ENCODE measurements around the gene NR1D2. TPM values are rescaled to one million over a fixed set of nuclear protein-coding genes. Genes with fewer than 3 reads are reported as not detected.

NR1D2 gene
- total RNA-seq, 1 donor = 70.6 TPM

GRCh38 chr3:23940775-23941174 is 4.3 kb upstream of the NR1D2 start:
- Histone ChIP-seq H3K27me3 (ENCODE audit: insufficient read depth, low read length) (peaks cover 12% of the 10 kb centered on the region), H2AFZ (ENCODE audit: low read length) (no peak overlapping the region), H3K79me2 (ENCODE audit: insufficient read depth, low read length) (no peaks in the 10 kb centered on the region), H3K9me3 (ENCODE audit: low read depth, low read length) (no peaks in the 10 kb centered on the region), H3K4me3 (ENCODE audit: insufficient read depth, low read length) (no peak overlapping the region), H3K36me3 (ENCODE audit: insufficient read depth, low read length) (no peaks in the 10 kb centered on the region), H3K27ac (ENCODE audit: low read depth, low read length) (no peak overlapping the region), H3K4me2 (ENCODE audit: insufficient read depth, low read length) (no peak overlapping the region), H3K4me1 (ENCODE audit: insufficient read depth, low read length) (peaks cover 3% of the 10 kb centered on the region), H4K20me1 (ENCODE audit: insufficient read depth, low read length) (no peaks in the 10 kb centered on the region)
- no peak for DNase-seq (ENCODE audit: insufficient read length, low spot score, missing footprints)
- TF ChIP-seq, protein P1, sequence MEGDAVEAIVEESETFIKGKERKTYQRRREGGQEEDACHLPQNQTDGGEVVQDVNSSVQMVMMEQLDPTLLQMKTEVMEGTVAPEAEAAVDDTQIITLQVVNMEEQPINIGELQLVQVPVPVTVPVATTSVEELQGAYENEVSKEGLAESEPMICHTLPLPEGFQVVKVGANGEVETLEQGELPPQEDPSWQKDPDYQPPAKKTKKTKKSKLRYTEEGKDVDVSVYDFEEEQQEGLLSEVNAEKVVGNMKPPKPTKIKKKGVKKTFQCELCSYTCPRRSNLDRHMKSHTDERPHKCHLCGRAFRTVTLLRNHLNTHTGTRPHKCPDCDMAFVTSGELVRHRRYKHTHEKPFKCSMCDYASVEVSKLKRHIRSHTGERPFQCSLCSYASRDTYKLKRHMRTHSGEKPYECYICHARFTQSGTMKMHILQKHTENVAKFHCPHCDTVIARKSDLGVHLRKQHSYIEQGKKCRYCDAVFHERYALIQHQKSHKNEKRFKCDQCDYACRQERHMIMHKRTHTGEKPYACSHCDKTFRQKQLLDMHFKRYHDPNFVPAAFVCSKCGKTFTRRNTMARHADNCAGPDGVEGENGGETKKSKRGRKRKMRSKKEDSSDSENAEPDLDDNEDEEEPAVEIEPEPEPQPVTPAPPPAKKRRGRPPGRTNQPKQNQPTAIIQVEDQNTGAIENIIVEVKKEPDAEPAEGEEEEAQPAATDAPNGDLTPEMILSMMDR (IDR thresholded peaks at IDR 0.05; ENCODE audit: extremely low read depth, low read depth, low read length) = no peak

GRCh38 chr3:23941440-23941839 is 3.6 kb upstream of the NR1D2 start:
- H3K27ac ChIP-seq (ENCODE audit: low read depth, low read length) = no peak overlapping the region
- H3K27me3 ChIP-seq (ENCODE audit: insufficient read depth, low read length) = peaks cover 12% of the 10 kb centered on the region
- no peak overlapping the region for H3K4me2 ChIP-seq (ENCODE audit: insufficient read depth, low read length)
- peaks cover 5% of the 10 kb centered on the region for H4K20me1 ChIP-seq (ENCODE audit: insufficient read depth, low read length)
- DNase-seq (ENCODE audit: insufficient read length, low spot score, missing footprints) = no peak
- H3K79me2 ChIP-seq (ENCODE audit: insufficient read depth, low read length) = peaks cover 4% of the 10 kb centered on the region
- H2AFZ ChIP-seq (ENCODE audit: low read length) = no peak overlapping the region
- H3K4me3 ChIP-seq (ENCODE audit: insufficient read depth, low read length) = no peak overlapping the region
- no peaks in the 10 kb centered on the region for H3K36me3 ChIP-seq (ENCODE audit: insufficient read depth, low read length)
- TF ChIP-seq, protein P1 (IDR thresholded peaks at IDR 0.05; ENCODE audit: extremely low read depth, low read depth, low read length) = no peak
- peaks cover 7% of the 10 kb centered on the region for H3K4me1 ChIP-seq (ENCODE audit: insufficient read depth, low read length)
- H3K9me3 ChIP-seq (ENCODE audit: low read depth, low read length) = no peaks in the 10 kb centered on the region

- H3K27ac ChIP-seq (ENCODE audit: low read depth, low read length) = no peak overlapping the region
- peaks cover 16% of the 10 kb centered on the region for H3K4me1 ChIP-seq (ENCODE audit: insufficient read depth, low read length)
- H3K36me3 ChIP-seq (ENCODE audit: insufficient read depth, low read length) = no peaks in the 10 kb centered on the region
- no peaks in the 10 kb centered on the region for H3K9me3 ChIP-seq (ENCODE audit: low read depth, low read length)
- H3K27me3 ChIP-seq (ENCODE audit: insufficient read depth, low read length) = peaks cover 12% of the 10 kb centered on the region
- TF ChIP-seq, protein P1 (IDR thresholded peaks at IDR 0.05; ENCODE audit: extremely low read depth, low read depth, low read length) = no peak
- DNase-seq (ENCODE audit: insufficient read length, low spot score, missing footprints) = no peak
- no peak overlapping the region for H2AFZ ChIP-seq (ENCODE audit: low read length)
- H3K79me2 ChIP-seq (ENCODE audit: insufficient read depth, low read length) = peaks cover 10% of the 10 kb centered on the region
- H4K20me1 ChIP-seq (ENCODE audit: insufficient read depth, low read length) = peaks cover 16% of the 10 kb centered on the region
- H3K4me2 ChIP-seq (ENCODE audit: insufficient read depth, low read length) = no peak overlapping the region
- H3K4me3 ChIP-seq (ENCODE audit: insufficient read depth, low read length) = no peak overlapping the region
Measured at GRCh38 chr3:23942546-23942945, 2.5 kb upstream of the NR1D2 start.

- H4K20me1 ChIP-seq (ENCODE audit: insufficient read depth, low read length) = peaks cover 29% of the 10 kb centered on the region
- peak overlapping the region; percentile 87 for H3K4me2 ChIP-seq (ENCODE audit: insufficient read depth, low read length)
- no peaks in the 10 kb centered on the region for H3K9me3 ChIP-seq (ENCODE audit: low read depth, low read length)
- H3K27me3 ChIP-seq (ENCODE audit: insufficient read depth, low read length) = peaks cover 12% of the 10 kb centered on the region
- H3K4me3 ChIP-seq (ENCODE audit: insufficient read depth, low read length) = peak overlapping the region; percentile 93
- no peaks in the 10 kb centered on the region for H3K36me3 ChIP-seq (ENCODE audit: insufficient read depth, low read length)
- no peak overlapping the region for H3K27ac ChIP-seq (ENCODE audit: low read depth, low read length)
- H2AFZ ChIP-seq (ENCODE audit: low read length) = no peak overlapping the region
- H3K79me2 ChIP-seq (ENCODE audit: insufficient read depth, low read length) = peaks cover 25% of the 10 kb centered on the region
- H3K4me1 ChIP-seq (ENCODE audit: insufficient read depth, low read length) = peaks cover 23% of the 10 kb centered on the region
- TF ChIP-seq, protein P1 (IDR thresholded peaks at IDR 0.05; ENCODE audit: extremely low read depth, low read depth, low read length) = no peak
- no peak for DNase-seq (ENCODE audit: insufficient read length, low spot score, missing footprints)
Measured at GRCh38 chr3:23944007-23944783, 891 bp upstream of the NR1D2 start.
